Renal cortical epithelial cell (primary cell): ENCODE results near the gene ZDHHC11. TPM values are rescaled to one million over a fixed set of nuclear protein-coding genes. Genes with fewer than 3 reads are reported as not detected.
"Not testable (repeated sequence)": the region's sequence is repeated elsewhere in the genome, so short reads cannot be mapped to it uniquely, and the experiment has no call there.

Source experiments
- DNase-seq: peaks from one replicate; pipeline ENCODE4 v3.0.0-alpha.2; 2011; ENCODE audit warnings: low read depth
- total RNA-seq: library from RNA; depleted of rRNA; stranded (reverse); fragments of >200 nt; gene quantifications from 2 replicates; pipeline ENCODE4 v1.2.3, GENCODE V29; 2014

ZDHHC11 gene
- total RNA-seq, 1 donor from 2014 or later, result 2.3 TPM

DNA sequence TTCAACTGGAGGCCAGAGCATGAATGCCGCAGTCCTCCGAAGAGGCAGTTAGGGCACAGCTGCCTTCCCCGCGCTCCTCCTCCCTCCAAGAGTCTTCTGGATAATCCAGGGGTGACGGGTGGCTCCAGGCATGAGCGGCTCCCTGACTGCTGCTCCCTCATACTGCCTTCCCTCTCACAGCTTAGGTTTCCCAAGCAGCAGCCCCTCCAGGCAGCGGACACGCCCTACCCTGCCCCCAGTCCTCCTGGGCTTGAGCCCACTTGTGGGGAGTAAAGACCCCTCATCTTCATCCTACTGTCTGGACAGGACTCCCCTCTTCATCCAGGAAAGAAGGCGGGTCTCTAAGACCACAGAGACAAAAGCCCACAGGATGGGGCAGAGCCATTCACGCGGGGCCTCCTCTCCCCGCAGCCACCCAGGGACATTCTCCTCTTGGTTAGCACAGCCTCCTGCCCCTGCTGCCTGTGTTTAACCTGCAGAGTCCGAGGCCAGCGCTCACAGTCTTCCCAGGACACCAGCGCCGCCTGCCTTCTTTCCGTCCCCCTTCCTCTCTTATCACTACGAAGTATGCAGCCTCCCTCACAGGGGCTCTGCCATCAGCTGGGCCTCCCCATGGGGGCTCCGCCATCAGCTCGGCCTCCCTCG is 5.6 kb downstream of the ZDHHC11 start:
- DNase-seq, result not testable (repeated sequence)

DNA sequence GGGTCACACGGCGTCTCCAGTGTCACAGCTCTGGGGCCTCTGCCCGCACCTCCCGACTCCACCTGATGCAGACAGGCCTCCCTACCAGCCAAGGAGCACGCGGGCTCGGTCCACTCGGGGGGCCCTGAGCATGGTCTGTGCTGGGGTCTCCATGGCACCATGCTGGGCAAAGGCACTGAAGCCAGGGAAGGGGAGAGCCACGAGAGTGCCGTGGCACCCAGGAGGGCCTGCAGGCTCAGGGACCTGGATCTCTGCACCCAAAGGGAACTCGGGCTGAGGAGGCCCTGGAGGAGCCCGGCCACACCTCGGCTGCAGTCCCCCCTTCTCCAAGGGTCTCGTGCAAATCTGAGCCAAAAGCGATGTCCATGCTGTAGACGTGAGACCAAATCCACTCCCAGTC is 6.4 kb downstream of the ZDHHC11 start:
- DNase-seq, result not testable (repeated sequence)

DNA sequence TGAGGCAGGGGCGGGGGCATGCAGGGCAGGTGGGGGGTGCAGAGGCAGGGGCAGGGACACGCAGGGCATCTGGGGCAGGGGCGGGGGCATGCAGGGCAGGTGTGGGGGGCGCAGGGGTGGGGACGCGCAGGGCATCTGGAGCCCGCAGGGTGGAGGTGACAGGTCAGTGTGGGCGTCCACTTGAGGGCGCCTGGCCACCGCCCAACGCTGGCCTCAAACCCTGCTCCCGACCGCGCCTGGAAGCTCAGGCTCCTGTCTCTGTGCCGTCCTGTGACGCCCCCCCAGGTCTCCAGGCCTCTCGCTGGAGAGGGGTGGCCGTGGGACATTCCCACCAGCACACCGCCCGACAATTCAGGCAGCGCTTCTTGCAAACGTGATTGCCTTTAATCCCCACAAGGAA is 6.9 kb downstream of the ZDHHC11 start:
- DNase-seq, result not testable (repeated sequence)

DNA sequence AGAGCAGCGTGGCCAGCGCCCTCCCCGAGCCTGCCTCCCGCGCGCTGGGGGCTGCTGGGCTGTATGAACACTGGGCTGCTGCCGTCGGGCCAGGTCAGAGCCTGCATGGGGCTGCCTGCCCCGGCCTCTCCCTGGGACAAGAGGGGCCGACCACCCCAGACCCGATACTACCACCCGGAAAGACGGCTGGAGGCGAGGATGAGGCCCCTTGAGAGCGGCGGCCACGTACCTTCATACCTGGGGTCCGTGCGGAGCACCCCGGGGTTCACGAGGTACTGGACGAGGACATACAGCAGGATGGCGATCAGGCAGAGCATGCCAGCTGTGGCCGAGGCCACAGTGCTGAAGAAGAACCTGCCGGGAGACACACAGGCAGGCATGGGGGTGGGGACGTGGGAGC is 7.4 kb downstream of the ZDHHC11 start:
- DNase-seq, result not testable (repeated sequence)

DNA sequence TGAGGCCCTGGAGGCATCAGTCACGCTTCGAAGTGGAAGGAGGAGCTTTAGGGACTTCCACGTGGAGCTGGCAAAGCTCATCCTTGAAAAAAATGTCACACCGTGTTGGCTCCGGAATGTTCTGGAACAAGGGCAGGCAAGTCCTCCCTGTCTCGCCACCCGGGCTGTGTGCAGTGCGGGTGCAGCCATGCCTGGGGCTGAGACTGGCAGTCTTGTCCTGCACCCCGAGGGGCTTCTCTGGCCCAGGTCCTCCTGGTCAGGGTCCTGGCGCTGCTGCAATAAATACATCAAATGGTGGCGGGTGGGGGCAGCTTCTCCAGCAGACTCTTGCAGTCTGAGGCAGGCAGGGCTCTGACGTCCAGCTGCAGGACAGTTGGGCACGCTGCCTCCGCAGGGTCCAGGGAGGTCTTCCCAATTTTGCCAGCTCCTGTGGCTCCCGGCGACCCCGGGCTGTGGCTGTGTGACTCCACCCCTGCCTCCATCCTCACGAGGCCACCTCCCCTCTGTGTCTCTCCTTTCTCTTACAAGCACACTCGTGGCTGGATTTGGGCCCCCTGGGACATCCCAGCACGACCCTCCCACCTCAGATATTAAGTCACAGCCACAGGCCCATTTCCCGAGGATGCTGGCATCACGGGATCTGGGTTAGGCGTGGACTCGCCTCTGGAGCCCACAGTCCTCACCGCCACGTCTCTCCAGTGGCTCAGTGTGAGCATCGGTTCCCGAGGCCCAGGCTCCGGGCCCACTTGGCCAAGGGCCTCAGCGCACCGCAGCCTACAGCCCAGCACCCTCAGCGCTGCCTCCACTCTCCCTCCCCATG is 8.2 kb downstream of the ZDHHC11 start:
- not testable (repeated sequence) for DNase-seq

DNA sequence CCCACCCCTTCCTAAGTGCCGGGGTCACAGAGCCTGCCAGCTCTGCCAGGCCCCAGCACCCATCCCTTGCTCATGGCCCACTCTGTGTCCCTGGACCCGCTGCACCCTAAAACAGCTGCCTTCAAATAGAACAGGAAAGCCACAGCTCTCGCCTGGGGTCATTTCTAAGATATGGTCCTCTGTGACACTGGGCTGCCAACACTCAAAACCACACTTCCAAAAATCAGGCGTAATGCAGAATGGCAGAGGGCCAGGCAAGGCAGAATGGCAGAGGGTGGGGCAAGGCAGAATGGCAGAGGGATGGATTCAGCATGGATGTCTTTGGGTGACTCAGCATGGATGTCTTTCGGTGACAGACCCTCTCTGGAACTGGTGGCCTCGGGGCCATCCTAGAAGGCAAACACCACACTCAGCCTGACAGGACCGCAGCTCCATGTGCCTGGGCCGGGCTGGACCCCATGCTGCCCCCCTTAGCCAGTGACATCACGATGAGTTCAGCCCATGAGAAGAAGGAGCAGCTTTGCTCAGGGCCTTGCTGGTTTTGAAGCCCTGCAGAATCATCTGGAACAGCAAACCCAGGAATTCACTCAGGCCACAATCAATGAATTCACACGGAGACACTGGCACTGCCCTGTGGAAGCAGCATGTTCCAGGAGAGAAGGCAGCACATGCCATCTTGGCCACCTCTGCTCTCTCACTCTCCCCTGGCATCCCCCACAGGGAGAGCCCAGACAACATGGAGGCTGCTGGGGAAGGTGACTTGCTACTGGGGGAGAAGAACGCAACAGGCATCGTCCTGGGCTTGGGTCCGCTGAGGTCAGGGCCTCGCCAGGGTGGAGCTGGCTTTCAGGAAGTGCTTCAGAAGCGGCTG is 9.0 kb downstream of the ZDHHC11 start:
- DNase-seq, result not testable (repeated sequence)

DNA sequence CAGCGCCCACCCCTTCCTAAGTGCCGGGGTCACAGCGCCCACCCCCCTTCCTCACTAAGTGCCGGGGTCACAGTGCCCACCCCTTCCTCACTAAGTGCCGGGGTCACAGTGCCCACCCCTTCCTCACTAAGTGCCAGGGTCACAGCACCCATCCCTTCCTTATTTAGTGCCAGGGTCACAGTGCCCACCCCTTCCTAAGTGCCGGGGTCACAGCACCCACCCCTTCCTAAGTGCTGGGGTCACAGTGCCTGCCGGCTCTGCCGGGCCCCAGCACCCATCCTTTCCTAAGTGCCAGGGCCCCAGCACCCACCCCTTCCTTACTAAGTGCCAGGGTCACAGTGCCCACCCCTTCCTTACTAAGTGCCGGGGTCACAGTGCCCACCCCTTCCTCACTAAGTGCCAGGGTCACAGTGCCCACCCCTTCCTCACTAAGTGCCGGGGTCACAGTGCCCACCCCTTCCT is 9.8 kb downstream of the ZDHHC11 start:
- DNase-seq, result not testable (repeated sequence)

DNA sequence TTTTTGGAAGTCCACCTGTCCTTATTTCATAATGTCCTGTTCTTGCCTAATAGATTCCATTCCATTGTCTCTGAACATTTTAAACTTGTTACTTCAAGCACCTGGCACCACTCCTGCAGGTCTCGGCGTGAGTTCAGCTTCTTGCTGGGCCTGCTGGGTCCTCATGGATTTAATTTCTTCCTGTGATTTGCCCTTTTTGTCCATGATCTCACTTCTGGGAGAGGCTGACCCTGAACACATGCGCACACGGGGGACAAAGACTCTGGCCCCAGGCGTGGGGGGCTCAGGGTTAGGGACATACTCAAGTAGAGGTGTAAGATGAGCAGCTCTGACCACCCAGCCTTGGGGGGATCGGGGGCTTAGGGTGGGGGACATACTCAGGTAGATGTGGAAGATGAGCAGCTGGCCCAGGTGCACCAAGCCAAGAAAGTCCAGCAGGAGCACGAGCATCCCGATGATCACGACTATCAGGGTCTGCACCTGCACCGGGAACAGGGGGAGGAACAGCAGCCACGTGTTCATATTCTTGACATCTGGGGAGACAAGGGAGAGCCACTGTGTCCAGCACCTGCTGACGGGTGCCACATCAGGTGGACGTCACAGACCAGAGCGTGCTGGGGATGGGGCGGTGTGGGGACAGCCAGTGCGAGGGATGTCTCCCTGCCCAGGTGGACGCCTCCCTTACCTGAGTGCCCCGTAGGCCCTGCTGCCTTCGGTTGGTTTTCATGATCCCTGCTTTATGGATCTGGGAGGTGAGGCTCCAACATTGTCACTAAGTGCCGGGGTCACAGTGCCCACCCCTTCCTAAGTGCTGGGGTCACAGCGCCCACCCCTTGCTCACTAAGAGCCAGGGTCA is 10.4 kb downstream of the ZDHHC11 start:
- not testable (repeated sequence) for DNase-seq

DNA sequence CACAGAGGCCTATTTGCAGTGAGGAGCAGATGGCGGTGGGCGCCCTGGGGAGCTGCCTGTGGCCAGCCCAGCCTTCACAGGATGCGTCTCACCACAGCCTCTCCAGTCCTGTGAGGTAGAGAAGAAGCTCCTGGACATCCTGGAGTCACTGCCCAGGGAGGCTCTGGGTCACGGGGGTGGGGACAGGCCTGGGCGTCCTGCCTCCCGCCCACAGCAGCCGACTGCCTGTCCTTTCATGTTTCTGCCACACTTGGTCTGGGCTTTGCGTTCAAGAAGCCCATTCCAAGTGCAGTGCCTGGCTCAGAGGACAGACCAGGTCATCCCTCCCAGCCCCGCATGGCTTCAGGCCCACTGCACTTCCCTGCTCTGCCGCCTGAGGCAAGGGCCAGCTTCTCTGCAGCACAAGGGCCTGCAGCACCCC is 12.3 kb downstream of the ZDHHC11 start:
- DNase-seq, result not testable (repeated sequence)

DNA sequence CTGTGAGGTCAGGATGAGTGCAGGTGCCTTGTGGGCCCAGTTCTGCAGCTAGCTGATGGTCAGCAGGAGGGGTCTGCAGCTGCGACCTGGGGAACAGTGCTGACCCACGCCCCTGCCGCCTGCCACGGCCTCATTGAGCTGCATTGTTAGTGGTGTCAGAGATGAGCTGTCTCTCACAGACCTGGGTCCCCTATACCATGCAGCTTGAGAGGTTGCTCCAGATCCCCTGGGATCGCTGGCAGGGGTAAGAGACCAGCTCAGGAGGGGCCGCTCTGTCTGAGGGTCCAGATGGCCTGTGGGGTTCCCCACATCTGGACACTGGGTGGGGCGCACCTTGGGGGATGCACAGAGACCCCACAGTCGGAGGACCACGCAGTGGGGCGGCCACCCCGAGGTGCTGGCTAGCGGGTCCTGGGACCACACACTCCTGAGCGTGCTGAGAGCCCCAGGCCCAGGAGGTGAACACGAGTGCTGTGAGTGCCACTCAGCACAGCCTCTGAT is 13.1 kb downstream of the ZDHHC11 start:
- not testable (repeated sequence) for DNase-seq

DNA sequence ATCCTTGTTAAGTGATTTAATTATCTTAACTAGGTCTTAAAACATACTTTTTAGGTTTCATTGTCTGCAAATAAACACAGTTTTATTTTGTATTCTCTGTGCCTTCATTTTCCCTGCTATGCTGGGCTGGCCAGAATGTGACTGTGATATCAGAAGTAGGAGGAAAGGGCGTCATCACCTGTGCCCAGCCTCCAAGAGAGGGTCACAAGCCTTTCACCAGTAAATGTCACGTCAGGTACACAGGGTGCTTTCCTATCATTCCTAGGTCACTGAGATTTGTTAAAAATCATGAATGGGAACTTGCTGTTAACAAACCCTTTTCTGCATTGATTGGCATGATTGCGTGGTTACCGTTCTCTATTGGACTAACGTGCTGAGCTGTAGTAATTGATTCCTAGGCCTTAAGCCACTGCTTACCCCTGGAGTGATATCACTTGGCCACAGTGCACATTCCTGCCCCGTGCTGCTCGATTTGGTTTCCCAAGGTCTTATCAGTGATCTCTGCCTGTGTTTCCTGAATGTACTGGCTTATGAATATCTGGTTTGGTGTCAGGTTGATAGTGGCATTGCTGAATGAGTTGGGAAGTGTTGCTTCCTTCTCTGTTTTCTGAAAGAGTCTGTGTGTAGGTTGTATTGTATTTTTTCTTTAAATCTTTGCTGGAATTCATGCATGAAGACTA is 14.7 kb downstream of the ZDHHC11 start:
- not testable (repeated sequence) for DNase-seq

DNA sequence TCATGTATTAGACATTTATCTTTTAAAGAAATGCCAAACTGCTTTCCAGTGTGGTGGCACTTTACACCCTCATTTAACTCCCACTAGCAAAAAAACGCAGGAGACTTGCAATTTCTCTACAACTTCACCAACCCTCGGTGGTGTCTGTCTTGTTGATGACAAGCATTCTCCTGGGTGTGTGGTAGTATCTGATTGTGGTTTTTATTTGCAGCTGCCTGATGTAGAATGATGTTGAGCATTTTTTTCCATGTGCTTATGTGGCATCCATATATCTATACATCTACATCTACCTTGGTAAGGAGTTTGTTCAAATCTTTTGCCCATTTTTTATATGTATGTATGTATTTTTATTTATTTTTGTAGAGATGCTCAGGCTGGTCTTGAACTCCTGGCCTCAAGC is 16.8 kb downstream of the ZDHHC11 start:
- not testable (repeated sequence) for DNase-seq

DNA sequence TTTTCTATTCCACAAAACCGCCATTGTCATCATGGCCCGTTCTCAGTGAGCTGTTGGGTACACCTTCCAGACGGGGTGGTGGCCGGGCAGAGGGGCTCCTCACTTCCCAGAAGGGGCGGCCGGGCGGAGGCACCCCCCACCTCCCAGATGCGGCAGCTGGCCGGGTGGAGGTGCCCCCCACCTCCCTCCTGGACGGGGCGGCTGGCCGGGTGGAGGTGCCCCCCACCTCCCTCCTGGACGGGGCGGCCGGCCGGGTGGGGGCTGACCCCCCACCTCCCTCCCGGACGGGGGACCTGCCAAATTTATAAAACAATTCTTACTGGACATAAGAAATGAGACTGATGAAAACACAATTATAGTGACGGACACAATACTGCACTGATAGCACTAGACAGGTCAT is 22.6 kb downstream of the ZDHHC11 start:
- not testable (repeated sequence) for DNase-seq

DNA sequence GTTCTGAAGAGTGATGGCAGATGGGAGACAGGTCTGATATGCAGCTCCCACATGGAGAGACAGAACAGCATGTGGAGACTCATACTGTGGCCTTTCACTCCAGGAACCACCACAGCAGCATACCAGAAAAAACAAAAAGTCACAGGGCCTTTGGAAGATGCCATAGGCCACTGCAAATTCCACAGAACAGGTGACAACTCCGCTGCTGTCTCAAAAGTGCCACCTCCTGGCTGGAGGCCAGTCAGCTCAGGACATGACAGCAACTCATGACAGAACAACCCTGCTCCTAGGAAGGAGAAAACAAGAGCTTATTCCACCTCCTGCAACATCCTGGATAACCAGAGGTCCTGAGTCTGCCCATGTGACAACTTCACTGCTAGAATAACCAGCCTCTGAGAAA is 25.2 kb downstream of the ZDHHC11 start:
- DNase-seq, result not testable (repeated sequence)

DNA sequence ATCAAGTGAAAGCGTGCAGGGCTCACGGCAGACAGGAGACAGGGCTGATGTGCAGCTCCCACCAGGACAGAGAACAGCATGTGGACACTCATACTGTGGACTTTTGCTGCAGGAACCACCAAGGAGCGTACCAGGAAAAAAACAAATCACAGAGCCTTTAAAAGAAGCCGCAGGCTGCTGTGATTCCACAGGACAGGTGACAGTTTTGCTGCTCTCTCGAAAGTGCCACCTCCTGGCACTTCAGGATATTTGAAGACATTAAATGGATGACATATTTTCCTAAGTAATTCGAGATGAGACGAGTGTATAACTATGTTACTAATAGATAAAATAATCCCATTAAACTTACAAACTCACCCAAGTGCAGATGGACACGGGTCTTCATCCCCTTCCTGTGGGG is 29.3 kb downstream of the ZDHHC11 start:
- DNase-seq, result no peak

DNA sequence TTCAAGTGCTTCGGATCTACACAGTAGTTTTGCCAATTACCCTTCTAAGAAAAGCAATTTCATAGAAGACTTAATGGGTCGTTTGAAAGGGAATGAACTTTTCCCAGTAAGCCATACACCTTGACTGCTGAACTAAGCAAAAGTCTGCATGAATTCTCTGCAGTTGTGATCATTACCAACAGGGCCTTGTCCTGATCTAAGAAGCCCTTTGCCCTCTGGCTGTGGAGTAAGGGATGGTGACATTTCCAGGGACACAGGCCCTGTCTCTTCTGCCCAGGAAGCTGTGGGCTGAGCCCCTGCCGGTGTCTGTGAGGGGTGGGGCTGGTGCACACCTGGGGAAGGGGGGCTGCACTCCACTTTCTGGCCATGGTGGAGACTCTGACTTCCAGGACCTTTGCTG is 30.5 kb downstream of the ZDHHC11 start:
- DNase-seq, result no peak

DNA sequence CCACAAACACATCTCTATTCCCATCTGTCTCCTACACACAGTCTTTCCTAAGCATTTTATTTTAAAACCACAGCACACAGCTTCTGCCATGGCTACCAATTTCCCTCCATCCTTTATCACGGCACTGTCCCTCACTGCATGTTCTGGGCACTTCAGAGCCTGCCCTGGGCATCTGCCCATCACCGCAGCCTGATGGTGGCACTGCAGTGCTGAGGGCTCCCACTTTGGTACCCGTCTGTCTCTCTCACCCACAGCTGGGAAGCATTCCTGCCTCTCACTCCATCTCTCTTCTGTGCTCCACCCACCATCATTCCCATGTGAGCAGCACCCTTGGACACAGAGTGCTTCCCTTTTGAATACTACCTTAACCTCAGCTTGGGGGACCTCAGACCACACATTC is 31.7 kb downstream of the ZDHHC11 start:
- DNase-seq, result no peak

DNA sequence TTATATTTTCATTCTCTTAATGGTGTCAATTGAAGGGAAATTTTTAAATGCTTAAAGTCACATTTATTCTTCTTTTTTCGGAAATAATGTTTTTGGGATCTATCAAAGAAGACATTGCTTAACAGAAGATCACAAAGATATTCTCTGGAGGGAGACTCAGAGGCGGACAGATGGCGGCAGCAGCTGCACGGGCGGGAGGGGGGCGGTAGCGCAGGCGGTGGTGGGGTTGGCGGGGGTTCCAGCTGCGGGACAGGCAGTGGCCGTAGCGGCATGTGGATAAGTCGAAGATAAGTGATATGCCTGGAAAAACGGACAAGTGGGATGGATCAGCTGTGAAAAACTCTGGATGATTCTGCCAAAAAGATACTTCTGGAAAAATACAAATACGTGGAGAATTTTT is 34.6 kb downstream of the ZDHHC11 start:
- DNase-seq, result no peak

DNA sequence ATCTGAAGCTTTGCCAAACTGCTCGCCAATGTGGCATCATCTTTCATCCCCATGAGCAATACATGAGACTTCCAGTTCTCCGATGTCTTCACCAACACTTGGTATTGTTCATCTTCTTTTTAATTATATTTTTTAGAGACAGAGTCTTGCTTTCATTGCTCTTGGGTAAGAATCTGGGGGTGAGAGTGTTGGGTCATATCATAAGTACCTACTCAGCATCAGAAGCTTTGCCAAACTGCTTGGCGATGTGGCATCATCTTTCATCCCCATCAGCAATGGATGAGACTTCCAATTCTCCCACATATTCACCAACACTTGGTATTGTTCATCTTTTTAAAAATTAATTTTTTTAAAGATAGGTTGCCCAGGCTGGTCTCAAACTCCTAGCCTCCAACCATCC is 35.3 kb downstream of the ZDHHC11 start:
- DNase-seq, result no peak

DNA sequence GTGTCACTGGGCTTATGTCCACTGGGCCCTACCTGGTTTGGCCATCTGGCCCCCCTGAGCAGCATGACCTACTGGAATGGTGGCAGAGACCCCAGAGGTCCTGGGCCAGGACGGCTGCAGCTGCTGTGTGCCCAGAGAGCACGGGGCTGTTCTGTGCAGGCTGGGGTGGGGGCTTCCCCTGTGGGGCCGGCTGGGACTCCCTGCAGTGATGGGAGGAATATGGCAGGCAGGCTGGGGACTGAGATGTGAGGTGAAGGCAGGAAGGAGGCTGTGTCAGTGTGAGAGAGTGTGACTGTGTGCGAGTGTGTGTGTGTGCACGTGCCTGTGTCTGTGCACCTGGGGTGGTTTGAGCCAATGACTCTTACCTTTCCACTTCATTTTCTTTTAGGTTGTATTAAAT is 37.2 kb downstream of the ZDHHC11 start:
- DNase-seq, result not testable (repeated sequence)
